GM20431 (cell line): Measurements from ENCODE around the gene OTOG.

ENCODE experiments used
- in situ Hi-C: fragments of 300-500 bp; cut with MseI, MboI; formaldehyde crosslinking; loops from one replicate; pipeline ENCODE4 v1.15.0; 2020; ENCODE audit warnings: low sequenced_read_pairs; ENCODE audit not compliant: unreplicated experiment

OTOG gene

GRCh38 chr11:17642370-17642769 lies 95.3 kb downstream of the OTOG start:
- in situ Hi-C loops, result no loop called here

GRCh38 chr11:17642980-17643379 lies 95.9 kb downstream of the OTOG start:
- in situ Hi-C loops, result no loop called here

- in situ Hi-C loops, result no loop called here
These were observed 96.7 kb downstream of the OTOG start for GRCh38 chr11:17643506-17644405.

GRCh38 chr11:17645190-17645970 lies 98.3 kb downstream of the OTOG start:
- in situ Hi-C loops, result no loop called here

GRCh38 chr11:17646451-17647145 lies 99.5 kb downstream of the OTOG start:
- in situ Hi-C loops, result no loop called here

- in situ Hi-C loops, result no loop called here
These were observed 101.5 kb downstream of the OTOG start for GRCh38 chr11:17648528-17648927.

- in situ Hi-C loops, result no loop called here
These were observed 102.2 kb downstream of the OTOG start for GRCh38 chr11:17649261-17649660.

DNA sequence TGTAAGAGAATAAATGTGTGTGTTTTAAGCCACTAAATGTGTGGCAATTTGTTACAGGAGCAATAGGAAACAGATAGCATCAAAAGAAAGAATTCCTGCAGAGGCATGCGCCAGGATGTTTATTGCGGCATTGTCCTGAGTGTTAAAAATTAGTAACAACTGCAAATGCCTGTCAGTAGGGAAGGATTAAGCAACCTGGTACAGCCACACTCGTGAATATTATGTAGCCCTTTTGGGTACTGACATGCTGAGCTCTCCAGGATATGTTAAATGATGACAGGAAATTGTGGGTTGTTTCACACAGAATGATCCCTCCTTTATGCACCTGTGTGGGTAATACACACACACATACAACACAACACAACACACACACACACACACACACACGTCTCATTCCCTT lies 102.6 kb downstream of the OTOG start:
- in situ Hi-C loops, result no loop called here

- in situ Hi-C loops, result no loop called here
These were observed 103.3 kb downstream of the OTOG start for GRCh38 chr11:17650127-17650911.

- in situ Hi-C loops, result no loop called here
These were observed 104.0 kb downstream of the OTOG start for GRCh38 chr11:17651061-17651460.

DNA sequence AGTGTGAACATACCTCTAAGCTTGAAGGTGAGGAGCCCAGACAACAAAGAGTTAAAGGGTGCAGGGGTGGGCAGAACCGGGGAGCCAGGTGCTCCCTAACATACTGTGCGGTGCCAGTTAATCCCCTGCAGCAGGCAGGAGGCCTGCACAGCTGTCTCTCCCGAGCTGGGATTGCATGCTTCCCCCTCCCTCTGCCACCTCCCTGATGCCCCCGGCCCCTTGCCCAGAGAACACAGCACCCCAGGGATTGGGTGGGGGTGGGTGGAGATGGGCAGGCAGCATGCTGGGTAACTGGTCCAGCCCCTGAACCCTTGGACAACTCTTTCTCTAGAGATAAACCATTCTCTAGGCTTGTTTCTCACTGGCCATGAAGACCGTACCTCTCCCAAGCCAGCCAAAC lies 104.6 kb downstream of the OTOG start:
- in situ Hi-C loops, result no loop called here

DNA sequence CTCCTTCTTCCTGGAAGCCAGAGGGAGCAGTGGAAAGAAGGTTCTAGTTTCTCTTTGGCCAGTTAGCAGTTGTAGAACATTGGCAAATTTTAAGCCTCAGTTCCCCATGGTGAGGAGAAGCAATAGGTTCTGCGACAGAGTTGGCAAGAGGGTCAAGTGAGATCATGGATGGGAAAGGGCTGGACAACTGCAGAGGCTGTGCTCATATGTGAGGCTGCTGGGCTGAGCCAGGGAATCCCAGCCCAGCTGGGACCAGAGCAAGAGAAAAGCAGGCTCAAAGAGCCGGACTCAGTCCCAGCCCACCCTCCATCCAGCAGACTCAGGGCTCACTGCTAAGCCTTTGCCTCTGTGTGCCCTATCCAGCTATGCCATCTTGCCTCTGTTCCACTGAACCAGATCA lies 105.5 kb downstream of the OTOG start:
- in situ Hi-C loops, result no loop called here

DNA sequence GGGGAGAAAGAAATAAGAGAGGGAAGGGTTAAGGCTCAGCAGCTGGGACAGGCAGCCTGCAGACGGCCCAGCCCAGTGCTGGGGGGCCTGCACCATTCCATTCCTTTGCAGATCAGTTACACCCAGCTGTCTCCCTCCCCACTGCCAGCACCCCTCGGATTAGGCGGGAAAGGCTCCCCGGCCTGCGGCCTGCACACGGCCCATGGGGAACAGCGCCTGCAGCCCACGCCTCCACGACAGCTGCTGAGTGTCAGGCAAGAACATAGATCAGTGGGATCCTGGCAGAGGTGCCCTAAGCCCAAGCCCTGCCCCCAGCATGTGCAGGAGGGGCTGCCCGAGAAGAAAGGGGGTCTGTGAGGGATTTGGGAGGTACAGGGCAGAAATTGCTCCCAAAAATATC lies 106.6 kb downstream of the OTOG start:
- in situ Hi-C loops, result no loop called here

DNA sequence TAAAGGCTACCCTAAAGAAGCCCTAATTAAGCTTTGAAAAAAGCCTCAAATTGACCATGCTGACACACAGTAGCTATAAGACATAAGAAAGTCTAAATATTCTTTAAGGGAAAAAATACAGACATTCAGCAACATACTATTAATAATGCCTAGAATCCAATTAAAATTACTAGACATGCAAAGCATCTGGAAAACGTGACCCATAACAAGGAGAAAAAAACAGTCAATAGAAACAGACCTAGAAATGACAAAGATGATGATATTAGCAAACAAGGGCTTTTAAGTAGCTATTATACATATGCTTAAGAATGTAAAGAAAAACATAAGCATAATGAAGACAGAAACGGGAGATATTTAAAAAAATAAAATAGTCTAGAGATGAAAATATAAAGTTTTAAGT lies 108.6 kb downstream of the OTOG start:
- in situ Hi-C loops, result no loop called here

DNA sequence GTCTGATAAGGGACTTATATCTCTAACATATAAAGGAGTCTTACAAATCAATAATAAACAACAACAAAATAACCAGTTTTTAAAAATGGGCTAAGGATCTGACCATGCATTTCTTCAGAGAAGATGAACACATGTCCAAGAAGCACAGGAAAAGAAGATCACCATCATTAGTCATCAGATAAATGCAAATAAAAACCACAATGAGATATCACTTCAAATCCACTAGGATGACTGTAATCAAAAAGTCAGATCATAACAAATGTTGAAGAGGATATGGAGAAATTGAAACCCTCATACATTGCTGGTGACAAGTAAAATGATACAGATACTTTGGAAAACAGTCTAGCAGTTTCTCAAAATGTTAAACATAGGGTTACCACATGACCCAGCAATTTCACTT lies 111.2 kb downstream of the OTOG start:
- in situ Hi-C loops, result no loop called here

DNA sequence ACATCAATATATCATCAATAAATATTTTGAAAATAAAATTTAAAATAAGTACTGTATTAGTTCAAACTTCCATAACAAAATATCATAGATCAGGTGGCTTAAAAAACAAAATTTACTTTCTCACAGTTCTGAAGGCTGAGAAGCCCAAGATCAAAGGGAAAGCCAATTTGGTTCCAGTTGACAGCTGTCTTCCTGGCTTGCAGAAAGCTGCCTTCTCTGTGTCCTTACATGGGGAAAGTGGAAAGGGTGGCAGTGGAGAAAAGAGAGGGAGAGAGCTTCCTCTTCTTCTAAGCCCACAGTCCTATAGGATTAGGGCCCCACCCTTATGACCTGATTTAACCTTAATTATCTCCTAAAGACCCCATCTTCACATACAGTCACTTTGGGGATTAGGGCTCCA lies 121.1 kb downstream of the OTOG start:
- in situ Hi-C loops, result no loop called here

DNA sequence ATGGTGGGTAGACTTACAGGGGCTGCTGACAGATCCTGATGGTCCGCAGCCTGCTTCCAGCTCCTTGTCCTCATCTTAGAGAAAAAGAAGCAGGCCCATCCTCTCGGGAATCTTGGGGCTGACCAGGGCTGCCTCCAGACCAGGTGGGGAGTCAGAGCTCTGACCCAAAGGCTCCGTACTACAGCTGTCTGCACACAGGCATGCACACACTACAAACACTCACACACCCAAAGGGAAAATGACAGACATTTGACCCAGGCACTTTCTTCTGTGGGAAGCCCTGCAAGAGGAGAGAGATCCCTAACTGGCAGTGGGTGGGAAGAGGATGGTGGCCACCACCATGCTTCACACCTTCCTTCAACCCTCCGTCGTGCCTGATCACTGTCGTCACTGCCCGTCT lies 125.4 kb downstream of the OTOG start:
- in situ Hi-C loops, result no loop called here

GRCh38 chr11:17673951-17674350 lies 126.9 kb downstream of the OTOG start:
- in situ Hi-C loops, result no loop called here

GRCh38 chr11:17682848-17683247 lies 135.8 kb downstream of the OTOG start:
- in situ Hi-C loops, result no loop called here
